Midbrain (tissue), 1 donor: ENCODE results near the gene TNFSF10.
A peak's percentile ranks its signal among the peaks of the same experiment; 100 is the strongest.

Source experiments
- DNase-seq: peaks from one replicate; lab custom pipeline; 2025; lab: John Stamatoyannopoulos, UW

TNFSF10 gene

DNA sequence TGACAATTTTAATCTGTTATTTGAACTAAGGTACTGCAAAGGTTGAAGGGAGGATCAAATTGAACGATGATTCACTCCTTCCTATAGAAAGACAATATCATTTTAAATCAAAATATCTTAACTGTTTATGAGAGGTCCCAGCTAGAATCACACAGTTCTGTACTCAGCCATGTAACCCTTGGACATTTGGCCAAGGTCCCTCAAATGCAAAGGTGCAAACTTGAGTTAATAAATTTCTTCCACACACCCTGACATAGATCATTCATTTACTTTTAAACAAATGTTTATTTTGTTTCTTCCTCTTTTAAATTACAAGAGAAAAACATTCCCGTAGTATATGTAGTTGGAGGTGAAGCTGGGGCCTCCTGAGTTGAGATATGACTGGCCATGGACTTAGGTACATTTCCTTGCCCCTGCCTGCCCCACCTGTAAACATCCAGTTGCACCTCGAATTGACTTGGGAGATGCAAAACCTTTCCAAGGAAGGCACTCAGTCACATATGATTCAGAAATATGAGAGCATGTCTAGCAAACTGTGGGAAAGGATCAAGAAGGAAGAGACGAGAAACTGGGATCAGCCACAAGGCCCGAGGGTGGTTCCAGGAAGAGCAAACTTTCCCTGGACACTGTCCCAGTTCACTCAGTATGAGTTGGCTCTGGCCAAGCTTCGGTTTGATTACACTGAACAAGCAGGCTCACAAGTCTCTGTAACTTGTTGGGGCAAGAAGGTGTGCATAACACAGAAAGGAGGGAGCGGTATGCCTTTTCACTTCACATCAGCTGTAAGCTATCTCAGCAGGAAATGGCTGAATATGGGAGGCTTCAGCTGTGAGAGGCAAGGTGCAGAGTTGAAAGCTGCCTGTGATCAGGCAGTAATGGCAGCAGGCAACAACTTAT is 6.7 kb downstream of the TNFSF10 start:
- no peak for DNase-seq

DNA sequence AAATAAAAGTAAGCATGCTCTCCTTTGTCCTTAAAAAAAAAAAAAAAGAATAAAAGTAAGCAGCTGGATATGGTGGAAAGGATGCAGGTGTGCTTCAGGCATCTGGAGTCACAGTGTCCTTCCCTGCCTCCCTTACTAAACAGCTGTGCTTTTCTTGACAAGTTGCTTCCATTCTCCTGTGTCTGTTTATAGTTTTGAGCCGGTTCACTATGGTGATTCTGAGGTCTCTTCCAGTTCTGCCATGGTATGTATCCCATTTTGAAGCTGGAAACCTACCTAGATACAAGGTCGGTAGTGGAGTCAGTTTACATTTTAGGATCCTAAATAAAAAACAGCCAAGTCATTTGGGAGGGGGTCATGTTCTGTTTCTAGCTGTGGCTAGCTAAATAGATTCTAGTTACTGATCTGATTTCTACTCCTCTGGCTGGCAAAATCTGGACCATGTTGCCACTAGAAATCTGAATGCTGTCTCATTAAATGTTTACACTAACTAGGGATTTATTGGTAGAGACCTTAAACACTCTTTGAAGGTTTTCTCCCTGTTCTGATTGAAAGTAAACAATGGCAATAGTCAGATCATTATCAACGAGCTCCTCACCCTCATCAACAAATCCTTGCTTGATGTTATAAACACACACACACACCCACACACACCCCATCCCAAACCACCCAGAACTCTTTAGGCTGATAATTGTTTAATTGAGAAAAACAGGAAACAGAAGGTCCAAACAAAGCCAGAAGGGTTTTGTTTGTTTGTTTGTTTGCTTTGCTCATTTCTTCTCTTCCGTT is 7.9 kb downstream of the TNFSF10 start:
- DNase-seq: no peak

- no peak for DNase-seq
Measured at GRCh38 chr3:172514678-172515077, 8.6 kb downstream of the TNFSF10 start.

GRCh38 chr3:172513488-172513887 is 9.7 kb downstream of the TNFSF10 start:
- DNase-seq: no peak

DNA sequence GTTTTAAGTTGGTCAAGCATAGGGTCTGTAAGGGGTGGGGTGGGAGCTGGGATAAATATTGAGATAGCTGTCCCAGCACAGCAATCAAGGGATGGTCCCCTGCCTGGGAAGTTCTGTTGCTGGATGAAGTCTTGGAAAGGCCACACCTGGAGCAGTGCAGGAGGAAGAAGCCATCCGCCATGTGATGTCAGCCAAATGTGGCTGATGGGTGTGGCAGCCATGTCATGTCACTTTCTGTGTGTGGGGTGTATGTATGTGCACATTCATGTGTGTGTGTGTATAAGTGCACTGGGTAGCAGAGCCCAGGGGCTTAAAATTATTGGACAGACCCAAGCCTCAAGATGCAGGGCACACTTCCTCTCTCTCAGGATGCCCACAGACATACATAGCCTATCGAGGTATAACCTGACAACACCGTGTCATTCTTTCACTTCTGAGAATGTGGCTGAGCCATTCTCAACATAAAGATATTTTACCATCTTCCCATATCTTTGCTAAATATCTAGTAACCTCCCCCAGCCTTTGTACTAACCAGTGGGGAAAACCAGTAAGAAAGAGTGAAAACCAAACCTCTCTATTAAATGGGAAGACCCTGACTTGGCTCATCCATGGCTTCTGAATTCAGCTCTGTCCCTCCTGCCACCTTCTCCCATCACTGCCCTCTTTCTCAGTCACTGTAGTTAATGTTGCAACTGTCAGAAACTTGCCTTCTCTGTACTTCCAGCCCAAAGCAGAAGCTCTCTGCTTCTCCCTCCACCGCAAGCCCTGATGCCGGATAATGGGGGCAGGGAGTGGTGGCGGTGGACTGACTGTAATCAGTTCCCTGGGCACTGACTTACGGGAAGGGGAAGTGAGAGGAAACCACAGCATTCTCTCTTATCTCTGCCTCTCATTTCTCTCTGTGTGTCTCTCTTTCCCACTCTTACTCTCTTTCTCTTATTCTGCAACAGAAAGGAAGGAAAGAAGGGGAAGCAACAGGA is 11.2 kb downstream of the TNFSF10 start:
- DNase-seq: peak; percentile 5

DNA sequence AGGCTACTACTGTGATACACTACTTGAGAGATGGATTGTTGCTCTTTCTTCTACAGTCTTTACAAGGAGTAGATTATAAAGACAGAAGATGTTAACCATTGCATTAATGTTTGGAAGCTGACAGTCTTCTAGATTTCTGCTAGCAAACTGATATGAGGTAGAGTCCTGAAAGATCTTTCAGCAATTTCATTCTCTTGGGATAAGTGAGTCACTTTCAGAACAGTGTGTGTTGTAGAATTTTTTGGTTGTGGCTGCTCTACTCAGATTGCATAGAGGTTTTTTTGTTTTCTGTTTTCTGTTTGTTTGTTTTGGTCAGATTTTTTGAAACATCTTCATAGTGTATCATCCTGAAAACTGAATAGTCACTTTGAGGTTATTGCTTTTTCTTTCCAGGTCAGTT is 17.1 kb downstream of the TNFSF10 start:
- DNase-seq: no peak

GRCh38 chr3:172501540-172501939 is 21.7 kb downstream of the TNFSF10 start:
- DNase-seq: no peak

DNA sequence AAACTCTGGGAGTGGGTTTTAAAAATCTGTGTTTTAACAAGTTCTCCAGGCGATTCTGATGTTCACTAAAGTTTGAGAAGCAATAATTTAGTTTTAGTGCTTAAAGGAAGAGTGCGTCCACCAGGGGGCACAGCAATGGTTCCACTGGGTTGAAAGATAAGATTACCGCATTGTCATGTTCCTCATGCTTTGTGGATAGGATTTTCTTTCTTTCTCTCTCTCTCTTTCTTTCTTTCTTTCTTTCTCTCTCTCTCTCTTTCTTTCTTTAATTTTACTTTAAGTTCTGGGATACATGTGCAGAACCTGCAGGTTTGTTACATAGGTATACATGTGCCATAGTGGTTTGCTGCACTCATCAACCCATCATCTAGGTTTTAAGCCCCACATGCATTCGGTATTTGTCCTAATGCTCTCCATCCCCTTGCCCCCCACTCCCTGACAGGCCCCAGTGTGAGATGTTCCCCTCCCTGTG is 33.0 kb downstream of the TNFSF10 start:
- peak; percentile 50 for DNase-seq

GRCh38 chr3:172478116-172478515 is 45.1 kb downstream of the TNFSF10 start:
- no peak for DNase-seq

GRCh38 chr3:172476347-172476746 is 46.9 kb downstream of the TNFSF10 start:
- no peak for DNase-seq

- DNase-seq: no peak
Measured at GRCh38 chr3:172475703-172476102, 47.5 kb downstream of the TNFSF10 start.

DNA sequence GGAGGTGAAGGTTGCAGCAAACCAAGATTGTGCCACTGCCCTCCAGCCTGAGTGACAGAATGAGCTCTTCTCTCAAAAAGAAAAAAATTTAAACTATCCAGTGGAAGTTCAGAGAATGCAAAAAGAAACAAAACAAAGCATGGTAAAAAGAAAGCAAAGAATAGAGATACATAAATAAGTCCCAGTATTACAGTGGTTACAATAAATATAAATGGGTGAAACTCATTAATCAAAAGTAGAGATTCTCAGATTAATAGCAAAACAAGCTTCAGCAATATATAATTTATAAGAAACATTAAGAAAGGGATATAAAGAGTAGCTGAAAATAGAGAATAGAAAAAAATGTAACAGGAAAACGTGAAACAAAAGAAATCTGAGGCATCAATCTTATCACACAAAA is 51.3 kb downstream of the TNFSF10 start:
- DNase-seq: no peak

DNA sequence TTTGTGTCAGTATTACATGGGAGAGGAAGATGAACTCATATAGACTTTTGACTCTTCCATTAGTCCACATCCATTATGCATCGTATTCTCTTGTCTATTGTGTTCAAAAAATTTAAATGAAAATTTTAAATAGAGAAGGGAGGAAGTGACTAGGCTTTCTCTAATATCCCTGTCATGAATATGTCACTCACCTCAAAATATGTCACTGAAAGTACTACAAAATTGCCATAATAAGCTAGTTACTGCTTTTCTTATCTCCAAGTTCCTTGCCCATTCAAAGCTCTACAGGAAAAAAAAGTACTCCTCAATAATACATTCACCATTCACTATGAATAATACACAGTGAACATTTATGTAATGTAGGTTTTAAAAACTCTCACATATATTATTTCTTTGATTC is 52.6 kb downstream of the TNFSF10 start:
- no peak for DNase-seq

- DNase-seq: no peak
Measured at GRCh38 chr3:172467170-172467824, 55.9 kb downstream of the TNFSF10 start.

GRCh38 chr3:172466553-172467130 is 56.6 kb downstream of the TNFSF10 start:
- DNase-seq: no peak

DNA sequence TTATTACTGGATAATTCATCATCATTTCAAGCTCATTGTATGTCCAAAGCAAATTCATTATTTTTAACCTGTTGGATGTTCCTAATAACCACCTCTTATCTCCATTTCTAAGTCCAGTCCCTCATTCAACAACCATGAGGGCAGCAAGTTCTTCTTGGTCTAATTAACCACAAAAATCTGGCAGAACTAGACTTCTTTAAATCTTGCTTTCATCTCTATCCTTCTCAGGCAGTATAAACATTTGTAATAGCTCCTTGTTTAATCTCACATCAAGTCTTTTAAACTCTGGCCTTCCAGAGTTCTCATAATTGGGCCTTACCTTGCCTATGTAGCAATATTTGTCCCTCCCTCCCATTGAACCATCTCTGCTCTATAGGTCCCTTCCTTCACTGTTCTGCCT is 57.9 kb downstream of the TNFSF10 start:
- DNase-seq: no peak

DNA sequence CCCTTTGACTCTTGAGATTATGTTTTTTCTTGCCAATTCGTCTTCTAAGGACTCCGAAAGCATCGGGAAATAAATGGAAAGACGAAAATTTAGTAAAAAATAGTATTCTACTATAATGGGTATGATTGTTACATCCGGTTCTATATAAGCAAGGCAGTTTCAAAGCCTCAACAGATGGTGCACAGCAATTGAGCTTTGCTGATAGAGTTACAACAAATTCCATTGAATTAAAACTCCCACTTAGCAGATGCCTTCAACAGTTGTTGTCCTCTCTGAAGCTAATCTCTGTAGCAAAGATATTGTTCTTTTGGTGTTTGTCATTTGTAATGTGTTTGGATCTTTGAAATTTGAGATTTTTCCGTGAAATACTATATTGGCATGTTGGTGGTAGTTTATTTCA is 58.9 kb downstream of the TNFSF10 start:
- DNase-seq: no peak

DNA sequence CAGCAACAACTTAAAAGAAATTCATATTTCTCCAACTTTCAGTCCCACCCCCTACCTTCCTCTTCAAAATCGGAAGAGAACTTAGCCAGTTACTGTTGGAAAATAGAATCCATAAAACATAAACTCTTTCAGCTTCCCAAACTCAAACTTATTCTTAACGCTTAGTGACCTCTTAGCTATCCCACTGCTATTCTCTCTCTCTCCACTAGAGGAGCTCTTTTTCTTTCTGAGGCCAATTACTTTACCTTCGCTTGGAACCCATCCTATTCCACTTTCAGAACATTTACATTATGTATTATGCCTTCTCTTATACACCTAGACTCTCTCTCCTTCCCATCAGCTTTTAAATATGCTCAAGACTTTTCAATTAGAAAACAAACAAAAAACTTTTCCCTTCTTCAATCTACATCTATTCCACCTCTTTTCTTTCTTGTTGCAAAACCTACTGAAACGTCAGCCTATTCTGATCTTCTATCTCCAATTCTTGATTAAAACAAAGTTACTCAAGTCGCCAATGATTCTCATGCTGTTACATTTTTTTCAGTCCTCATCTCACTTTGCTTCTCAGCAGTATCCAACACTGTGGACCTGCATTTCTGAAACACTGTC is 61.6 kb downstream of the TNFSF10 start:
- no peak for DNase-seq

GRCh38 chr3:172456404-172456803 is 66.8 kb downstream of the TNFSF10 start:
- no peak for DNase-seq
